Fibroblast of pulmonary artery (primary cell): ENCODE measurements around the gene SLC16A12.
A peak's percentile ranks its signal among the peaks of the same experiment; 100 is the strongest.

Experiments used
- DNase-seq: peaks from one replicate; pipeline ENCODE4 v3.0.0-alpha.2; 2010; ENCODE audit warnings: low read depth
- H3K4me3 ChIP-seq: replicated peaks from 2 replicates; pipeline ENCODE4 v1.5.1; 2011; ENCODE audit warnings: low read depth, mild to moderate bottlenecking, control low read depth, low read length, moderate library complexity
- TF ChIP-seq, protein P1 (sequence below): IDR thresholded peaks from 2 replicates; pipeline ENCODE4 v1.5.1; 2011; ENCODE audit warnings: mild to moderate bottlenecking, control low read depth, low read length, inconsistent platforms; ENCODE audit errors: missing control alignments

Gene SLC16A12

DNA sequence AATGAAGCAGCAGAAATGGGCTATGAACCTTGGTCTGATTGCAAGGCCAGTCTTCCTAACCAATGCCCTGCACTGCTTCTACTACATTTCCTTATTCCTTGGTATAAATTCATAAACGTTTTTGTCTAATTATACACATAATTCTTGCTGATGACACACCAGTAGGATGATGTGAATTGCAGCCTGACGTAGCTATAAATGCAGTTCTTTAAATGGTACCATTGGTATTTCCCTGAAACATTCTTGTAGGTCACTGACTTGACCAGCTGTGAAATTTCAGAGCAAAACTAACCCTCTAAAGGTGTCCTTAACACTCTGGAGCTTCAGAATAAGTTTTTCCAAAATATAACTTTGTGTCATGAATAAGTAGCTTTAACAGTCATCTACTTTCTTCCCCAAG, 70.2 kb downstream of the SLC16A12 start:
- TF ChIP-seq, protein P1, sequence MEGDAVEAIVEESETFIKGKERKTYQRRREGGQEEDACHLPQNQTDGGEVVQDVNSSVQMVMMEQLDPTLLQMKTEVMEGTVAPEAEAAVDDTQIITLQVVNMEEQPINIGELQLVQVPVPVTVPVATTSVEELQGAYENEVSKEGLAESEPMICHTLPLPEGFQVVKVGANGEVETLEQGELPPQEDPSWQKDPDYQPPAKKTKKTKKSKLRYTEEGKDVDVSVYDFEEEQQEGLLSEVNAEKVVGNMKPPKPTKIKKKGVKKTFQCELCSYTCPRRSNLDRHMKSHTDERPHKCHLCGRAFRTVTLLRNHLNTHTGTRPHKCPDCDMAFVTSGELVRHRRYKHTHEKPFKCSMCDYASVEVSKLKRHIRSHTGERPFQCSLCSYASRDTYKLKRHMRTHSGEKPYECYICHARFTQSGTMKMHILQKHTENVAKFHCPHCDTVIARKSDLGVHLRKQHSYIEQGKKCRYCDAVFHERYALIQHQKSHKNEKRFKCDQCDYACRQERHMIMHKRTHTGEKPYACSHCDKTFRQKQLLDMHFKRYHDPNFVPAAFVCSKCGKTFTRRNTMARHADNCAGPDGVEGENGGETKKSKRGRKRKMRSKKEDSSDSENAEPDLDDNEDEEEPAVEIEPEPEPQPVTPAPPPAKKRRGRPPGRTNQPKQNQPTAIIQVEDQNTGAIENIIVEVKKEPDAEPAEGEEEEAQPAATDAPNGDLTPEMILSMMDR, result no peak
- H3K4me3 ChIP-seq, result no peak overlapping the region
- no peak for DNase-seq

DNA sequence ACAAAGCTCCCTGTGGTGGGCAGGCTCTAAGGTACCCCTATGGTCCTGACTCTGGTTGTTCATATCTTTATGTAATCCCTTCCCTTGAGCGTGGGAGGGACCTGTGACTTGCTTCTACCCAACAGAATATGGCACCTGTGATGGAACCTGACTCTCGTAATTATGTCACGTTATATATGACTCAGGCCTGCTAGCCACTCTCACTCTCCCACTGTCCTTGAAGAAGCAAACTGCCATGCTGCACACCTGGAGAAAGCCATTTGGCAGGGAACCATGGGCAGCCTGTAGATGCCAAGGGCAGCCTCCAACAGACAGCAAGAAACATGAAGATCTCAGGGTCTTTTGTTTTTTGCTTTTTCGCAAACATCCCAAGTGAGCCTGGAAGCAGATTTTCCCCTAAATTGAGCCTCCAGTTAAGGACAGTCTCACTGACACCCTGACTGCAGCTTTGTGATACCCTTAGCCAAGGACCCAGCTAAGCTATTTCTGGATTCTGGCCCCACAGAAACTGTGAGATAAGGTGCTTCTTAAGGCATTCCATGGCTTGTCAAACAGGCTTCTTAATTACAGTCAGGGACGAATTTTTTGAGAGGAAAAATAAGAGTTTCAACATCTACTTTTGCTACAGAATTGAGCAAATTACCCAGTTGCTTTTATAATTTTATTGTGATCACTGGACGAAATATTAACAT, 71.4 kb downstream of the SLC16A12 start:
- DNase-seq, result no peak
- TF ChIP-seq, protein P1, result no peak
- H3K4me3 ChIP-seq, result no peak overlapping the region

DNA sequence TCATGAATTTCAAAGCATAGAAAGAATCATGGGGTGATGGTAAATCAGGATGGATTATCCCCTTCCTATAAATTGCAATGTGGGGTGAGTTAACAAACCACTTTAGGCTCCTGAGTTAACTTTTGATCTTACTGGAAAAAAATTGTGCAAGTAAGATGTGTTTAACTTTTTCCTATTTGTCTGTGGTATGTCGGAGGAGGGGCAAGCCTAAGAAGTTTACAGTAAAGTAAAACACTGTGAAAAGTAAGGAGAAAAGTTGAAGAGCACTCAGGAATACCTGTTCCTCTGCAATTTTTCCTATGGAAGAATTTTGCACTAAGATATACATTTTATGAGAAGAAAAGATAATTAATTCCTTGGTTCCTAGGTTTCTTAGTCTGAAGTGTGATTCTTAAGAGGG, 76.6 kb downstream of the SLC16A12 start:
- no peak for DNase-seq
- no peak overlapping the region for H3K4me3 ChIP-seq

DNA sequence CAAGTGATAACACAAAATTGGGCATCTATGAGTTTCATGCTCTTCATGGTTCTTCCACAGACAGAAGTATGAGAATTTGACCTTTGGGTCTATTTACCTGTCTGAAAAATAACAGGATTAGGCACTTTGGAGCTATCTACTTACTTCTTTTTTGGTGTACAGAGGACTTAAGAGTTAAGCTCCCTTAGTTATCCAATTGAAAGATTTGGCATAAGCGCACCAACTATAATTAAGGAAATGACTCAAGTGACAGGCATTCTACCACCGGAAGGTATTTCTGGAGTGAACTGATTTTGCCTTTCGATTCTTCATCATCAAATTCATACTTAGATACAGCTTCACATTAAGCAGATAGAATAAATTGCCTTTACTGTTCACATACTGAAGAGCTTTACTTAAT, 77.1 kb downstream of the SLC16A12 start:
- H3K4me3 ChIP-seq, result no peak overlapping the region
- TF ChIP-seq, protein P1, result no peak
- peak; percentile 80 for DNase-seq

More for the DNA sequence above, 76.6 kb downstream of the SLC16A12 start:
- TF ChIP-seq, protein P1, result no peak

DNA sequence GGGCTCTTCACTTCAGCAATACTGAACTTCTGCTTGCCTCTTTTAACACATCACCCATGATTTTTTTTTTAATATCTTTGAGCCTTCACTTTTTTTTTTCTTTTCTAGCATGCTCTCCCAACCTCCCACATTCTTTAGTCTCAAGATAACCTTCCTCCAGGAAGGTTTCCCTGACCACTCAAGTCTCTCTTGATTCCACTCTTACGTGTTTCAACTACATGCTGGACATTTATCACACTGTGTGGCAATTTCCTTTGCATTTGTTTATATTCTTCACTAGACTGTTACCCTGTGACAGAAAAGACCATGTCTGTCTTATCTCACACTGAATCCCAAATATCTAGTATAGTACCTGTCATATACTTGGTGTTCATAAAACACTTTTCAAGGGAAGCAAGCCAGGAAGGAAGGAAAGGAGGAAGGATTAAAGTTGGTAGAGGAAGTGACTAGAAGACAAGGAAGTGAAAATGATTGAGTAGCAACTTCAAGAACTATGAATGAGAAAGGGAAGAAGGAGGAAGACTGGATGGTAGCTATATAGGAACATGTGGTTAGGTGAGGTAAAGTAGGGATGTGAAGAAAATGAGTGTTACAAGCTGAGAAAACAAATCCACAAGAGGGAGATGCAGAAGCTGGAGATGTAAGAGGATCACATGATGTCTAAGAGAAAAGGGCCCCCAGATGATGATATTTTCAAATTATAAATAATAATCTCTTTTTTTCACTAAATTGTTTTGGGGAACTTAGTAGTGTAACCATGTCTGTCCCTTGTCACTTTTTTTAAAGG, 80.6 kb downstream of the SLC16A12 start:
- TF ChIP-seq, protein P1, result peak; percentile 8
- no peak overlapping the region for H3K4me3 ChIP-seq
- DNase-seq, result peak; percentile 52

DNA sequence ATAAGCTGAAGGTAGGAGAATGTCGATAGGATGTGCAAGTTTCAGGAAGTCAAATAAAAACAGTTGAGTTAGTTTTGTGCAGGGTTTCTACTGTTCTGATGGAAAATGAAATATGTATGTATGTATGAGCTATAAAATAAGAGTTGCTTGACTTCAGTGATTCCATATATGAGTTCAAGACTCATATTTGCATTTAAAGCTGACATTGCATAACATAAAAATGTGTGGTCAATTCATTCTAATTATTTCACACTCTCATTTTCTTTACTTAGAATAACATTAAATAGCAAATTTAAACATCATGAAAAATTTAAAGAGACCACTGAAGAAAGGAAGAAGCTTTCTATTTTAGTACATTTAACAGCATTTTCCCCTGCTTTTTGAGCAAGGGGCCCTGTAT, 83.2 kb downstream of the SLC16A12 start:
- TF ChIP-seq, protein P1, result no peak
- DNase-seq, result no peak
- no peak overlapping the region for H3K4me3 ChIP-seq
